Liver (tissue), 9 donors: Measurements from ENCODE around the gene WDR36. TPM values are rescaled to one million over a fixed set of nuclear protein-coding genes. Genes with fewer than 3 reads are reported as not detected.
A peak's percentile ranks its signal among the peaks of the same experiment; 100 is the strongest.

ENCODE experiments used
- DNase-seq: peaks from one replicate; pipeline ENCODE4 v3.0.0-alpha.2; 2017; ENCODE audit warnings: low spot score
- H3K27ac ChIP-seq, 2 donors: one replicate each; pipeline ENCODE4 v1.7.0; 2013; ENCODE audit warnings: inconsistent platforms in 2 of 2, low read length in 2 of 2, control low read depth in 1 of 2, low read depth in 1 of 2, mild to moderate bottlenecking in 1 of 2
- H3K27me3 ChIP-seq, 4 donors: one replicate each; pipeline versions ENCODE4 v1.6.1 to v1.7.0; 2013; ENCODE audit warnings: low read length in 3 of 4, inconsistent platforms in 1 of 4, mild to moderate bottlenecking in 1 of 4, moderate library complexity in 1 of 4; ENCODE audit not compliant: control insufficient read depth in 4 of 4, insufficient read depth in 4 of 4
- H3K36me3 ChIP-seq, 4 donors: one replicate each; pipeline versions ENCODE4 v1.6.1 to v1.7.0; 2013; ENCODE audit warnings: low read length in 3 of 4, mild to moderate bottlenecking in 3 of 4, low read depth in 1 of 4, moderate library complexity in 1 of 4; ENCODE audit not compliant: control insufficient read depth in 4 of 4, insufficient read depth in 3 of 4
- H3K4me1 ChIP-seq, 4 donors: one replicate each; pipeline versions ENCODE4 v1.6.1 to v1.7.0; 2013; ENCODE audit warnings: low read length in 3 of 4, mild to moderate bottlenecking in 3 of 4, moderate library complexity in 1 of 4; ENCODE audit not compliant: control insufficient read depth in 4 of 4, insufficient read depth in 4 of 4
- H3K4me3 ChIP-seq, 3 donors: one replicate each; pipeline versions ENCODE4 v1.6.1 to v1.7.0; 2013; ENCODE audit warnings: low read length in 3 of 3, control low read depth in 1 of 3, low read depth in 1 of 3, mild to moderate bottlenecking in 1 of 3
- H3K9ac ChIP-seq, 2 donors: one replicate each; pipeline ENCODE4 v1.7.0; 2013; ENCODE audit warnings: low read length in 2 of 2, mild to moderate bottlenecking in 2 of 2, moderate library complexity in 2 of 2, control low read depth in 1 of 2, low read depth in 1 of 2
- H3K9me3 ChIP-seq, 4 donors: one replicate each; pipeline versions ENCODE4 v1.6.1 to v1.7.0; 2013; ENCODE audit warnings: low read length in 3 of 4; ENCODE audit not compliant: control insufficient read depth in 4 of 4
- ATF3 ChIP-seq: IDR thresholded peaks from 2 replicates; pipeline ENCODE4 v1.6.1; 2016; ENCODE audit warnings: antibody characterized with exemption
- CTCF ChIP-seq: fragments of 150-350 bp; IDR thresholded peaks from 2 replicates; pipeline ENCODE4 v1.5.1; 2017; ENCODE audit warnings: improper control_type of control experiment, low read depth, low read length; ENCODE audit not compliant: missing input control
- EGR1 ChIP-seq, 2 donors: IDR thresholded peaks; 2 replicates each; pipeline ENCODE4 v1.6.1; 2016 to 2018; ENCODE audit warnings: antibody characterized with exemption in 2 of 2, low read depth in 2 of 2
- FOXA1 ChIP-seq: IDR thresholded peaks from 2 replicates; pipeline ENCODE4 v1.6.1; 2016; ENCODE audit warnings: antibody characterized with exemption
- FOXA2 ChIP-seq: IDR thresholded peaks from 2 replicates; pipeline ENCODE4 v1.6.1; 2016; ENCODE audit warnings: antibody characterized with exemption
- GABPA ChIP-seq, 2 donors: IDR thresholded peaks in 1 of 2; conservative IDR thresholded peaks in 1 of 2; 2 replicates each; pipeline ENCODE4 v1.6.1; 2016; ENCODE audit warnings: antibody characterized with exemption in 2 of 2, mild to moderate bottlenecking in 1 of 2, moderate library complexity in 1 of 2
- HNF4A ChIP-seq, 2 donors: conservative IDR thresholded peaks; 2 replicates each; pipeline ENCODE4 v1.6.1; 2016; ENCODE audit warnings: antibody characterized with exemption in 2 of 2, mild to moderate bottlenecking in 2 of 2
- HNF4G ChIP-seq: IDR thresholded peaks from 2 replicates; pipeline ENCODE4 v1.6.1; 2016; ENCODE audit warnings: antibody characterized with exemption
- MAX ChIP-seq: IDR thresholded peaks from 2 replicates; pipeline ENCODE4 v1.6.1; 2016; ENCODE audit warnings: antibody characterized with exemption
- NR2F2 ChIP-seq: IDR thresholded peaks from 2 replicates; pipeline ENCODE4 v1.6.1; 2016; ENCODE audit warnings: antibody characterized with exemption
- RXRA ChIP-seq, 2 donors: IDR thresholded peaks; 2 replicates each; pipeline ENCODE4 v1.6.1; 2017 to 2018; ENCODE audit warnings: antibody characterized with exemption in 2 of 2, mild to moderate bottlenecking in 1 of 2
- TAF1 ChIP-seq: conservative IDR thresholded peaks from 2 replicates; pipeline ENCODE4 v1.6.1; 2016; ENCODE audit warnings: antibody characterized with exemption, mild to moderate bottlenecking
- YY1 ChIP-seq: IDR thresholded peaks from 2 replicates; pipeline ENCODE4 v1.6.1; 2016; ENCODE audit warnings: antibody characterized with exemption, mild to moderate bottlenecking
- ZBTB33 ChIP-seq: IDR thresholded peaks from 2 replicates; pipeline ENCODE4 v1.6.1; 2016; ENCODE audit warnings: antibody characterized with exemption
- WGBS: extraction: QIAGEN DNeasy Blood & Tissue Kit; methylation state at CpG from one replicate; pipeline ENCODE4 v1.1.7; 2013; 5-methylcytosine and 5-hydroxymethylcytosine counted together
- polyA plus RNA-seq, 2 donors: library from polyadenylated mRNA; stranded (reverse) in 1 of 2; unstranded in 1 of 2; fragments of 200-250 nt in 1 of 2; fragments of >200 nt in 1 of 2; fragmentation: Nextera tagmentation in 1 of 2; extraction: Ambion mirVana in 1 of 2; gene quantifications; one replicate each; pipeline versions ENCODE4 v1.2.1 to v1.2.3, GENCODE V29; 2013 to 2015
- total RNA-seq, 2 donors: library from RNA; depleted of rRNA; stranded (reverse); fragments of >200 nt; gene quantifications; one replicate each; pipeline ENCODE4 v1.2.3, GENCODE V29; 2014
- TF ChIP-seq, protein P1 (sequence below): IDR thresholded peaks from 2 replicates; pipeline ENCODE4 v1.6.1; 2016; ENCODE audit warnings: antibody characterized with exemption, mild to moderate bottlenecking
- donor health status: healthy.
- donor health status: healthy.
- donor health status: healthy.
- donor health status: healthy.
- donor health status: healthy.

Gene WDR36
- total and polyA plus RNA-seq, 4 donors = 5.2 to 25.7 (median 12.1) TPM

GRCh38 chr5:111074244-111074643 is 17.9 kb upstream of the WDR36 start:
- H3K27ac ChIP-seq = no peak overlapping the region
- H3K9me3 ChIP-seq = no peaks in the 10 kb centered on the region
- H3K4me1 ChIP-seq = peaks cover 3 to 22% (median 10%) of the 10 kb centered on the region in 4 donors
- TF ChIP-seq TAF1 (no peak), ZBTB33 (no peak), NR2F2 (no peak), FOXA2 (no peak), ATF3 (no peak), EGR1 (IDR thresholded peaks at IDR 0.05; ENCODE audit: low read depth in 2 of 2) (no peak), RXRA (IDR thresholded peaks at IDR 0.05) (no peak), HNF4G (no peak)
- peak overlapping the region; percentile 48 to 94 (median 71) for H3K4me3 ChIP-seq
- H3K9ac ChIP-seq = peak overlapping the region in 1 of 2 donors; percentile 33
- WGBS = 61% methylated on average over 2 of the region's 2 CpGs
- H3K36me3 ChIP-seq = peaks cover 0 to 2% (median 0%) of the 10 kb centered on the region in 4 donors
- DNase-seq = no peak
- no peaks in the 10 kb centered on the region for H3K27me3 ChIP-seq

- no peak for DNase-seq
- Histone ChIP-seq H3K9me3 (no peaks in the 10 kb centered on the region), H3K36me3 (peaks cover 0 to 2% (median 0%) of the 10 kb centered on the region in 4 donors), H3K4me3 (no peak overlapping the region), H3K27ac (no peak overlapping the region), H3K9ac (no peak overlapping the region), H3K4me1 (peaks cover 3 to 22% (median 9%) of the 10 kb centered on the region in 4 donors), H3K27me3 (no peaks in the 10 kb centered on the region)
- TF ChIP-seq GABPA (IDR thresholded peaks at IDR 0.05 in 1 of 2, conservative IDR thresholded peaks at IDR 0.05 in 1 of 2) = no peak
- no peak for TF ChIP-seq TAF1
- no peak for TF ChIP-seq HNF4G
- TF ChIP-seq NR2F2 = no peak
- no peak for TF ChIP-seq ZBTB33
- no peak for TF ChIP-seq YY1
- TF ChIP-seq EGR1 (IDR thresholded peaks at IDR 0.05; ENCODE audit: low read depth in 2 of 2) = no peak
- TF ChIP-seq HNF4A (conservative IDR thresholded peaks at IDR 0.05) = no peak
These were observed 16.6 kb upstream of the WDR36 start for GRCh38 chr5:111075520-111075919.

GRCh38 chr5:111076091-111076490 is 16.1 kb upstream of the WDR36 start:
- Histone ChIP-seq H3K4me1 (peaks cover 3 to 22% (median 6%) of the 10 kb centered on the region in 4 donors), H3K9ac (no peak overlapping the region), H3K4me3 (no peak overlapping the region), H3K9me3 (no peaks in the 10 kb centered on the region), H3K27me3 (no peaks in the 10 kb centered on the region), H3K36me3 (peaks cover 0 to 2% (median 0%) of the 10 kb centered on the region in 4 donors), H3K27ac (no peak overlapping the region)
- WGBS = 28% methylated on average over 1 of the region's 1 CpG
- DNase-seq = no peak
- TF ChIP-seq MAX (no peak), ZBTB33 (no peak), GABPA (IDR thresholded peaks at IDR 0.05 in 1 of 2, conservative IDR thresholded peaks at IDR 0.05 in 1 of 2) (no peak), CTCF (no peak), HNF4A (conservative IDR thresholded peaks at IDR 0.05) (peak; percentile 21 to 39), FOXA2 (no peak), HNF4G (no peak), EGR1 (IDR thresholded peaks at IDR 0.05; ENCODE audit: low read depth in 2 of 2) (no peak), FOXA1 (no peak)
- TF ChIP-seq, protein P1, sequence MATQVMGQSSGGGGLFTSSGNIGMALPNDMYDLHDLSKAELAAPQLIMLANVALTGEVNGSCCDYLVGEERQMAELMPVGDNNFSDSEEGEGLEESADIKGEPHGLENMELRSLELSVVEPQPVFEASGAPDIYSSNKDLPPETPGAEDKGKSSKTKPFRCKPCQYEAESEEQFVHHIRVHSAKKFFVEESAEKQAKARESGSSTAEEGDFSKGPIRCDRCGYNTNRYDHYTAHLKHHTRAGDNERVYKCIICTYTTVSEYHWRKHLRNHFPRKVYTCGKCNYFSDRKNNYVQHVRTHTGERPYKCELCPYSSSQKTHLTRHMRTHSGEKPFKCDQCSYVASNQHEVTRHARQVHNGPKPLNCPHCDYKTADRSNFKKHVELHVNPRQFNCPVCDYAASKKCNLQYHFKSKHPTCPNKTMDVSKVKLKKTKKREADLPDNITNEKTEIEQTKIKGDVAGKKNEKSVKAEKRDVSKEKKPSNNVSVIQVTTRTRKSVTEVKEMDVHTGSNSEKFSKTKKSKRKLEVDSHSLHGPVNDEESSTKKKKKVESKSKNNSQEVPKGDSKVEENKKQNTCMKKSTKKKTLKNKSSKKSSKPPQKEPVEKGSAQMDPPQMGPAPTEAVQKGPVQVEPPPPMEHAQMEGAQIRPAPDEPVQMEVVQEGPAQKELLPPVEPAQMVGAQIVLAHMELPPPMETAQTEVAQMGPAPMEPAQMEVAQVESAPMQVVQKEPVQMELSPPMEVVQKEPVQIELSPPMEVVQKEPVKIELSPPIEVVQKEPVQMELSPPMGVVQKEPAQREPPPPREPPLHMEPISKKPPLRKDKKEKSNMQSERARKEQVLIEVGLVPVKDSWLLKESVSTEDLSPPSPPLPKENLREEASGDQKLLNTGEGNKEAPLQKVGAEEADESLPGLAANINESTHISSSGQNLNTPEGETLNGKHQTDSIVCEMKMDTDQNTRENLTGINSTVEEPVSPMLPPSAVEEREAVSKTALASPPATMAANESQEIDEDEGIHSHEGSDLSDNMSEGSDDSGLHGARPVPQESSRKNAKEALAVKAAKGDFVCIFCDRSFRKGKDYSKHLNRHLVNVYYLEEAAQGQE = no peak
